SK-N-SH (cell line): Measurements from ENCODE around the gene DNTT. TPM values are rescaled to one million over a fixed set of nuclear protein-coding genes. Genes with fewer than 3 reads are reported as not detected.

Experiments
- CTCF ChIA-PET: fragments of 300-600, 350-600 bp; formaldehyde crosslinking; extraction: SDS; loops from one replicate; lab custom pipeline; 2021; lab: Yijun Ruan, JAX
- POLR2A ChIA-PET: fragments of 350-600 bp; sonication (Branson Sonifier 250); formaldehyde crosslinking; extraction: SDS; loops from one replicate; lab custom pipeline; 2020; ENCODE audit warnings: antibody characterized with exemption, inconsistent platforms; lab: Yijun Ruan, JAX
- DNase-seq: peaks from one replicate; pipeline ENCODE4 v3.0.0; 2012
- H2AFZ ChIP-seq: fragments of 200-600 bp; sonication (generic); 2 replicates; pipeline ENCODE4 v1.8.1; 2016; ENCODE audit warnings: antibody characterized with exemption, mild to moderate bottlenecking, low read depth
- H3F3A ChIP-seq: fragments of 200-600 bp; sonication (generic); replicated peaks from 2 replicates; pipeline ENCODE3; 2016; ENCODE audit warnings: antibody characterized with exemption, mild to moderate bottlenecking; ENCODE audit not compliant: insufficient read depth
- H3K27ac ChIP-seq, 2 experiments: fragments of 200-500 bp in 1 of 2; fragments of 200-600 bp in 1 of 2; sonication (Bioruptor generic) in 1 of 2; sonication (generic), shearing (Covaris generic) in 1 of 2; 2 replicates each; pipeline versions ENCODE4 v1.5.1 to v1.6.1; 2014 to 2016; ENCODE audit warnings: low read depth in 2 of 2, inconsistent platforms in 1 of 2, low read length in 1 of 2, mild to moderate bottlenecking in 1 of 2, mixed read lengths in 1 of 2
- H3K27me3 ChIP-seq: fragments of 200-600 bp; sonication (generic), shearing (Covaris generic); 2 replicates; pipeline ENCODE4 v1.6.1; 2016; ENCODE audit warnings: mixed run types; ENCODE audit not compliant: insufficient read depth
- H3K36me3 ChIP-seq, 2 experiments: fragments of 200-500 bp in 1 of 2; fragments of 200-600 bp in 1 of 2; sonication (Bioruptor generic) in 1 of 2; sonication (generic) in 1 of 2; replicated peaks in 1 of 2; 2 replicates each; pipeline versions ENCODE3 to v1.5.1; 2014 to 2016; ENCODE audit warnings: low read length in 1 of 2, mild to moderate bottlenecking in 1 of 2; ENCODE audit not compliant: insufficient read depth in 2 of 2, control insufficient read depth in 1 of 2
- H3K4me1 ChIP-seq, 2 experiments: fragments of 200-500 bp in 1 of 2; fragments of 200-600 bp in 1 of 2; sonication (Bioruptor generic) in 1 of 2; sonication (generic), shearing (Covaris generic) in 1 of 2; 2 replicates each; pipeline versions ENCODE4 v1.5.1 to v1.6.1; 2014 to 2016; ENCODE audit warnings: low read depth in 1 of 2, low read length in 1 of 2, mixed run types in 1 of 2; ENCODE audit not compliant: insufficient read depth in 2 of 2, control insufficient read depth in 1 of 2
- H3K4me2 ChIP-seq: fragments of 200-600 bp; sonication (generic), shearing (Covaris generic); 2 replicates; pipeline ENCODE4 v1.6.1; 2017; ENCODE audit warnings: mixed run types
- H3K4me3 ChIP-seq, 2 experiments: fragments of 200-500 bp in 1 of 2; fragments of 200-600 bp in 1 of 2; sonication (Bioruptor generic) in 1 of 2; sonication (generic), shearing (Covaris generic) in 1 of 2; 2 replicates each; pipeline versions ENCODE4 v1.5.1 to v1.8.1; 2014 to 2016; ENCODE audit warnings: low read depth in 2 of 2, inconsistent platforms in 1 of 2, low read length in 1 of 2, mild to moderate bottlenecking in 1 of 2, mixed read lengths in 1 of 2, moderate library complexity in 1 of 2
- H3K79me2 ChIP-seq: fragments of 200-600 bp; sonication (generic); 2 replicates; pipeline ENCODE4 v1.8.1; 2017; ENCODE audit warnings: mild to moderate bottlenecking; ENCODE audit not compliant: insufficient read depth
- H3K9ac ChIP-seq: fragments of 200-600 bp; sonication (generic); 2 replicates; pipeline ENCODE4 v1.6.1; 2017; ENCODE audit warnings: mixed run types
- H3K9me2 ChIP-seq: fragments of 200-600 bp; sonication (generic); 2 replicates; pipeline ENCODE4 v1.6.1; 2017; ENCODE audit warnings: mixed run types
- H3K9me3 ChIP-seq: fragments of 200-600 bp; sonication (generic); 2 replicates; pipeline ENCODE4 v1.6.1; 2017; ENCODE audit warnings: mixed run types, mild to moderate bottlenecking, moderate library complexity
- H4K20me1 ChIP-seq: fragments of 200-600 bp; sonication (generic); 2 replicates; pipeline ENCODE4 v1.6.1; 2017; ENCODE audit warnings: mild to moderate bottlenecking, mixed run types; ENCODE audit not compliant: insufficient read depth
- CTCF ChIP-seq: fragments of 200-600 bp; sonication (generic); IDR thresholded peaks from 2 replicates; pipeline ENCODE4 v1.6.1; 2017; ENCODE audit warnings: antibody characterized with exemption, mild to moderate bottlenecking, moderate library complexity
- FOXJ3 ChIP-seq: sonication (generic); formaldehyde crosslinking; IDR thresholded peaks from 2 replicates; pipeline ENCODE4 v1.5.1; 2020; ENCODE audit warnings: mild to moderate bottlenecking, missing genetic modification reagents
- GABPA ChIP-seq: IDR thresholded peaks from 2 replicates; pipeline ENCODE4 v1.4.0; 2012; ENCODE audit warnings: low read depth, mild to moderate bottlenecking
- MAX ChIP-seq: IDR thresholded peaks from 2 replicates; pipeline ENCODE4 v1.4.0; 2012; ENCODE audit warnings: low read depth
- MXI1 ChIP-seq: IDR thresholded peaks from 2 replicates; pipeline ENCODE4 v1.6.1; 2012; ENCODE audit warnings: mild to moderate bottlenecking, low read depth, low read length, improper control_type of control experiment
- PBX3 ChIP-seq: IDR thresholded peaks from 2 replicates; pipeline ENCODE4; 2012
- RCOR1 ChIP-seq: fragments of 150-350 bp; IDR thresholded peaks from 2 replicates; pipeline ENCODE4 v1.6.1; 2017; ENCODE audit warnings: antibody characterized with exemption, low read length
- REST ChIP-seq: IDR thresholded peaks from 2 replicates; pipeline ENCODE4 v1.6.1; 2012; ENCODE audit warnings: mild to moderate bottlenecking, low read depth, low read length, moderate library complexity
- RFX5 ChIP-seq: IDR thresholded peaks from 2 replicates; pipeline ENCODE4 v1.6.1; 2012; ENCODE audit warnings: mild to moderate bottlenecking, improper control_type of control experiment, low read length
- USF1 ChIP-seq: IDR thresholded peaks from 2 replicates; pipeline ENCODE4 v1.4.0; 2012; ENCODE audit warnings: low read depth, borderline replicate concordance
- USF2 ChIP-seq: fragments of 150-350 bp; IDR thresholded peaks from 2 replicates; pipeline ENCODE4 v1.6.1; 2017; ENCODE audit warnings: antibody characterized with exemption, low read length, low read depth, borderline replicate concordance
- WGBS: methylation state at CpG from one replicate; pipeline ENCODE4 v1.1.6; 2017; ENCODE audit warnings: low lambda C conversion rate; 5-methylcytosine and 5-hydroxymethylcytosine counted together
- polyA plus RNA-seq, 3 experiments: library from polyadenylated mRNA; depleted of rRNA; stranded (reverse); fragments of >200 nt; gene quantifications; 2 replicates each; pipeline ENCODE4 v1.2.3, GENCODE V29; 2012

Gene DNTT
- polyA plus RNA-seq, 1 of the 3 experiments (the other 2 are of a cell fraction): not detected

GRCh38 chr10:96366508-96366907, 62.3 kb downstream of the DNTT start:
- Histone ChIP-seq H4K20me1 (no peaks in the 10 kb centered on the region), H3K79me2 (no peaks in the 10 kb centered on the region), H3K9me3 (no peaks in the 10 kb centered on the region), H3K4me1 (no peaks in the 10 kb centered on the region), H3K27ac (no peak overlapping the region), H3K4me2 (no peak overlapping the region), H3K9me2 (no peaks in the 10 kb centered on the region), H3K27me3 (no peaks in the 10 kb centered on the region; the same call in 1 of the 2 replicates), H3F3A (no peaks in the 10 kb centered on the region), H3K4me3 (no peak overlapping the region), H2AFZ (no peak overlapping the region), H3K36me3 (no peaks in the 10 kb centered on the region), H3K9ac (no peak overlapping the region)
- ChIA-PET CTCF (interaction anchor here (0.7 to 4.3 kb wide), 8 partner anchors 9 to 349 kb away, joined by 3 to 29 read pairs (median 4); partner anchors contain the start of gene TLL2), POLR2A (no interaction called here)
- DNase-seq: no peak
- 55% methylated on average over 3 of the region's 3 CpGs for WGBS
- TF ChIP-seq USF2 (no peak), REST (no peak), RFX5 (no peak), MAX (no peak), RCOR1 (no peak), MXI1 (no peak), GABPA (no peak), PBX3 (no peak), USF1 (no peak), FOXJ3 (CRISPR knock-in tag) (no peak), CTCF (no peak)
